Measurements from ENCODE around the gene CHRNB4.

CHRNB4 gene

DNA sequence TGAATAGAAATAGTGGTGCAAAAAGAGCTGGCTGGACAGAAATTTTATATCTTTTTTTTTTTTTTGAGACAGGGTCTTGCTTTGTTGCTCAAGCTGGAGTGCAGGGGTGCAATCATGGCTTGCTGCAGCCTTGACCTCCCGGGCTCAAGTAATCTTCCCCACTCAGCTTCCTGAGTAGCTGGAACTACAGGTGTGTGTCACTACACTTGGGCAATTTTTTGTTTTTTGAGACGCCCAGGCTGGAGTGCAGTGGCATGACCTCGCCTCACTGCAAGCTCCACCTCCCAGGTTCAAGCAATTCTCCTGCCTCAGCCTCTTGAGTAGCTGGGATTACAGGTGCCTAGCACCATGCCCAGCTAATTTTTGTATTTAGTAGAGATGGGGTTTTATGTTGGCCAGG lies 42.7 kb downstream of the CHRNB4 start:
- Histone ChIP-seq H3K27ac (ENCODE audit: insufficient read depth, low read depth, low read length, poor library complexity, severe bottlenecking) (no peak overlapping the region), H3K4me1 (ENCODE audit: control insufficient read depth, insufficient read depth, low read length) (no peaks in the 10 kb centered on the region)
- 94 to 97% methylated on average over 3 of the region's 3 CpGs for WGBS, 2 experiments

DNA sequence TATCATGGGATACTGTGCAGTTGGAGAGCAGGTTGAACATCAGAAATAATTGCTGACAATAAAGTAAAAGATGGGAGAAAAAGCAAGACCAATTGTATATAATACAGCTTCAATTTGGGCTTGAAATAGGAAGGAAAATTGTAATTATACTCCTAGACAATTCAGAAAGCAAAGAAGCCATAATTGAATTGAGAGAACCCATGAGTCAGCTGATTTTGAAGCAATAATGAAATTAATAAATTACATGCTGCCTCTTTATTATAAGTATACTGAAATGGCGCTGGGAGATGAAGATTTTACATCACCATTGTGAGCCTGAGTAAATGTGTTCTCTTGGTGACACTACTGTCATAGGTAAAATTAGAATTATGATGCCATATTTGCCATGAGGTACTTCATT lies 43.4 kb downstream of the CHRNB4 start:
- no peak overlapping the region for H3K27ac ChIP-seq (ENCODE audit: insufficient read depth, low read depth, low read length, poor library complexity, severe bottlenecking)
- H3K4me1 ChIP-seq (ENCODE audit: control insufficient read depth, insufficient read depth, low read length): no peaks in the 10 kb centered on the region

More for the DNA sequence above, 42.7 kb downstream of the CHRNB4 start:
- H3K4me3 ChIP-seq (ENCODE audit: insufficient read depth, low read depth, low read length): no peak overlapping the region
- H3K36me3 ChIP-seq (ENCODE audit: control insufficient read depth, insufficient read depth, low read length): peaks cover 3% of the 10 kb centered on the region
- no peaks in the 10 kb centered on the region for H3K9me3 ChIP-seq (ENCODE audit: control insufficient read depth, low read length)
- no peaks in the 10 kb centered on the region for H3K27me3 ChIP-seq (ENCODE audit: control insufficient read depth, insufficient read depth, low read length, poor library complexity, severe bottlenecking)

DNA sequence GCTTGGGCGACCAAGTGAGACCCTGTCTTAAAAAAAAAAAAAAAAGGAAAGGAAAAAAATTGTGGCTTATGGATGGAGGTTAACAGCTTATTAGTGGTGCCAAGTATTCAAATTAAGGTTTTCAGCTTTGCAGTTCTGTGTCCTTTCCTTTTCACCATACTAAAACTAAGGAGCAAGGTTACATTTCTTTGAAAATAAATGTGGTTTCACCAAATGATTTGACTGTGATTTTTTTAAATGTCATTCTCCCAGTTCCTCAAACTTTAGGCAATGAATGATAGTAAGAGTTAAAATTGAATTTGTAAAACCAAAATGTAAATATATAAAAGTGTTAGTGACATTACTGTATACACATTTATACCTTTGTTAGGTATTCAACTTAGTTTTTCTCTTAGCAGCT lies 66.1 kb downstream of the CHRNB4 start:
- no peaks in the 10 kb centered on the region for H3K4me1 ChIP-seq (ENCODE audit: control insufficient read depth, insufficient read depth, low read length)
- no peak overlapping the region for H3K4me3 ChIP-seq (ENCODE audit: insufficient read depth, low read depth, low read length)
- no peak overlapping the region for H3K27ac ChIP-seq (ENCODE audit: insufficient read depth, low read depth, low read length, poor library complexity, severe bottlenecking)
- H3K36me3 ChIP-seq (ENCODE audit: control insufficient read depth, insufficient read depth, low read length): no peaks in the 10 kb centered on the region
- 92 to 97% methylated on average over 1 of the region's 1 CpG for WGBS, 2 experiments
- no peaks in the 10 kb centered on the region for H3K27me3 ChIP-seq (ENCODE audit: control insufficient read depth, insufficient read depth, low read length, poor library complexity, severe bottlenecking)
- no peaks in the 10 kb centered on the region for H3K9me3 ChIP-seq (ENCODE audit: control insufficient read depth, low read length)

More for the DNA sequence above, 43.4 kb downstream of the CHRNB4 start:
- 95 to 100% methylated on average over 1 of the region's 1 CpG for WGBS, 2 experiments
- Histone ChIP-seq H3K27me3 (ENCODE audit: control insufficient read depth, insufficient read depth, low read length, poor library complexity, severe bottlenecking) (no peaks in the 10 kb centered on the region), H3K4me3 (ENCODE audit: insufficient read depth, low read depth, low read length) (no peak overlapping the region), H3K9me3 (ENCODE audit: control insufficient read depth, low read length) (no peaks in the 10 kb centered on the region), H3K36me3 (ENCODE audit: control insufficient read depth, insufficient read depth, low read length) (peaks cover 5% of the 10 kb centered on the region)
